Activated B cell treated with CpG ODN at 0.5 μM for 24 hours (primary cell): Measurements from ENCODE around the gene SEMA3E. TPM values are rescaled to one million over a fixed set of nuclear protein-coding genes. Genes with fewer than 3 reads are reported as not detected.

ENCODE experiments used
- ATAC-seq: fragments of 200-7000 bp; cut with Tn5 transposase; one replicate; pipeline ENCODE4 v1.10.0; 2021; ENCODE audit warnings: low read depth, mild to moderate bottlenecking, moderate library complexity
- CTCF ChIA-PET: fragments of 350-600 bp; sonication (Branson Sonifier 250); formaldehyde crosslinking; loops from one replicate; lab custom pipeline; 2021; ENCODE audit warnings: antibody characterized with exemption; lab: Charles Lee
- POLR2A ChIA-PET: fragments of 350-600 bp; sonication (Branson Sonifier 250); formaldehyde crosslinking; loops from one replicate; lab custom pipeline; 2021; ENCODE audit warnings: antibody characterized with exemption; lab: Charles Lee
- DNase-seq: peaks from one replicate; pipeline ENCODE4 v3.0.0; 2022
- H3K27ac Mint-ChIP-seq: one replicate; pipeline ENCODE4 v1.8.0; 2020; ENCODE audit warnings: mixed read lengths
- H3K27me3 Mint-ChIP-seq: one replicate; pipeline ENCODE4 v1.8.0; 2021; ENCODE audit warnings: mixed read lengths
- H3K36me3 Mint-ChIP-seq: one replicate; pipeline ENCODE4 v1.8.0; 2021; ENCODE audit warnings: low read depth, mixed read lengths
- H3K4me1 Mint-ChIP-seq: one replicate; pipeline ENCODE4 v1.8.0; 2021; ENCODE audit warnings: mixed read lengths
- H3K4me3 Mint-ChIP-seq: one replicate; pipeline ENCODE4 v1.8.0; 2020; ENCODE audit warnings: mild to moderate bottlenecking, mixed read lengths
- H3K9me3 Mint-ChIP-seq: one replicate; pipeline ENCODE4 v1.8.0; 2020; ENCODE audit warnings: mixed read lengths
- intact Hi-C: fragments of 100-400 bp; cut with micrococcal nuclease; formaldehyde crosslinking; loops from one replicate; pipeline ENCODE4 v1.15.1; 2024
- total RNA-seq: library from RNA; stranded (reverse); gene quantifications from 2 replicates; pipeline ENCODE4 v1.2.3, GENCODE V29; 2022
- TF ChIP-seq, protein P1 (sequence below): fragments of 200-600 bp; IDR thresholded peaks from one replicate; pipeline ENCODE4 v1.8.0; 2022; ENCODE audit warnings: antibody characterized with exemption, mild to moderate bottlenecking

The SEMA3E gene
- total RNA-seq, 1 donor from 2014 or later, result not detected

DNA sequence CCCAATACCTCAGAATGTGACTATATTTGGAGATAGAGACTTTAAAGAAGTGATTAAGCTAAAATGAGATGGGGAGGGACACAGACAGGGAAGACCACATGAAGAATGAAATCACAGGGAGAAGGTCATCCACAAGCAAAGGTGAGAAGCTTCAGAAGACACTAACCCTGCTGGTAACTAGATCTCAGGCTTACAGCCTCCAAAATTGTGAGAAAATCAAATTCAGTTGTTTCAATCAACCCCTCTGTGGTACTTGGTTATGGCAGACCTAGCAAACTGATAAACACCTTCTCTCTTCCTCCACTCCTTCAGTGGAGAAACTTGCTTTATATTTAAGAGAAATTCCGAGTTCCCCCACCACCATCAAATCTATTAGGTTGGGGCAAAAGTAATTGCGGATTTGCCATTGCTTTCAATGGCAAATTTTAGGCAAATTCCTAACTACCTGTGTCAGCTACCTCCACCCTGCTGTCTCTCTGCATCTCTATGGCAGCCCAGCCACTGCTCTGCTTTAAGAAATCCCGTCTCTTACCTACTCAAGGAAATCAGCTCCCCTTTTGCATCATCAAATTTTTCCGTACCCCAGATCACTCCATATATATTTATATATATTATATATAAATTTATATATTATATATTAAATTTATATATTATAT is 38.2 kb downstream of the SEMA3E start:
- ChIA-PET POLR2A (no interaction called here), CTCF (no interaction called here)
- TF ChIP-seq, protein P1, sequence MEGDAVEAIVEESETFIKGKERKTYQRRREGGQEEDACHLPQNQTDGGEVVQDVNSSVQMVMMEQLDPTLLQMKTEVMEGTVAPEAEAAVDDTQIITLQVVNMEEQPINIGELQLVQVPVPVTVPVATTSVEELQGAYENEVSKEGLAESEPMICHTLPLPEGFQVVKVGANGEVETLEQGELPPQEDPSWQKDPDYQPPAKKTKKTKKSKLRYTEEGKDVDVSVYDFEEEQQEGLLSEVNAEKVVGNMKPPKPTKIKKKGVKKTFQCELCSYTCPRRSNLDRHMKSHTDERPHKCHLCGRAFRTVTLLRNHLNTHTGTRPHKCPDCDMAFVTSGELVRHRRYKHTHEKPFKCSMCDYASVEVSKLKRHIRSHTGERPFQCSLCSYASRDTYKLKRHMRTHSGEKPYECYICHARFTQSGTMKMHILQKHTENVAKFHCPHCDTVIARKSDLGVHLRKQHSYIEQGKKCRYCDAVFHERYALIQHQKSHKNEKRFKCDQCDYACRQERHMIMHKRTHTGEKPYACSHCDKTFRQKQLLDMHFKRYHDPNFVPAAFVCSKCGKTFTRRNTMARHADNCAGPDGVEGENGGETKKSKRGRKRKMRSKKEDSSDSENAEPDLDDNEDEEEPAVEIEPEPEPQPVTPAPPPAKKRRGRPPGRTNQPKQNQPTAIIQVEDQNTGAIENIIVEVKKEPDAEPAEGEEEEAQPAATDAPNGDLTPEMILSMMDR, result no peak
- intact Hi-C loops, result no loop called here
- no peak overlapping the region for H3K27ac Mint-ChIP-seq
- H3K4me3 Mint-ChIP-seq, result no peak overlapping the region
- peaks cover 4% of the 10 kb centered on the region for H3K9me3 Mint-ChIP-seq
- no peaks in the 10 kb centered on the region for H3K36me3 Mint-ChIP-seq
- H3K4me1 Mint-ChIP-seq, result no peaks in the 10 kb centered on the region
- no peak for DNase-seq
- no peak for ATAC-seq
- H3K27me3 Mint-ChIP-seq, result no peaks in the 10 kb centered on the region

GRCh38 chr7:83608716-83609115 is 40.2 kb downstream of the SEMA3E start:
- TF ChIP-seq, protein P1, result no peak
- DNase-seq (no peak), ATAC-seq (no peak)
- intact Hi-C loops, result no loop called here
- Mint-ChIP-seq H3K27ac (no peak overlapping the region), H3K36me3 (no peaks in the 10 kb centered on the region), H3K27me3 (no peaks in the 10 kb centered on the region), H3K9me3 (peaks cover 6% of the 10 kb centered on the region), H3K4me1 (no peaks in the 10 kb centered on the region), H3K4me3 (no peak overlapping the region)
- POLR2A ChIA-PET, result no interaction called here
- CTCF ChIA-PET, result no interaction called here

DNA sequence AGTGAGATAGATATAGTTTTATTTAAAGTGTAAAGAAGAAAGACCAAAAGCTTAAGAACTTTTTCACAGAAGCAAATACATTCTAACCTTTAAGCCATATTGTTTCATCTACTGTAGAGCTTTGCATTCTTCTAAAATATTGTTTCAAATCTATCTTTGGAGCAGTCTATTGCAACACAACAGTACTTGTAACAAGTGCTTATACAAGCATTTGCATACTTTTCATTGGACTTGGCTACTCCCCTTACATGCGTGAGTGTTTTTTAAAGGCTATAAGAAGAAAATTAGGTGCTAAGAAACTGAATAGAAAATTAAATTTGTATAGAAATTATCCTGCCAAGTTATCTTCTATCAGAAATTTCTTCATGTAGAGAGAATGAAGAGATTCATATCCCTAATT is 45.3 kb downstream of the SEMA3E start:
- Mint-ChIP-seq H3K36me3 (no peaks in the 10 kb centered on the region), H3K27ac (no peak overlapping the region), H3K27me3 (no peaks in the 10 kb centered on the region), H3K4me1 (no peaks in the 10 kb centered on the region), H3K4me3 (no peak overlapping the region), H3K9me3 (peaks cover 6% of the 10 kb centered on the region)
- ChIA-PET POLR2A (no interaction called here), CTCF (no interaction called here)
- TF ChIP-seq, protein P1, result no peak
- intact Hi-C loops, result no loop called here
- DNase-seq (no peak), ATAC-seq (no peak)

DNA sequence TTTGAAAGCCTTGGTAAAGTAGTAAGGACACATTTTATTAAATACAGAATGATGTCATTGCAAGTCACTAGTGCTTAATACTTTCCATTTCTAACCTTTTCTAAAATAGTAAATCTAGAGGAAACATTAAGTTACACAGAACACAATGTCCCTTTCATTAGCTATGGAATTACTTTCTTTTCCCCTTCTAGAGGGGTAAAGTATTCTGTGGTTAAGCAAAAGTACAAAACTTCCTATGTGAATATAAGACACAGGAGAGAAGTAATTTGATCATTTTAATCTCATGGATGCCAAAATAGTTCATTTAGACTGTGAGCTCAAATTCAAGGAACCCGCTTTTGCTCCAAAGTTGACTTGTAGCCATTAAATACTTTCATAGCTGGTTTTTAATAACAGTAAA is 49.8 kb downstream of the SEMA3E start:
- ATAC-seq (no peak), DNase-seq (no peak)
- Mint-ChIP-seq H3K36me3 (no peaks in the 10 kb centered on the region), H3K27ac (no peak overlapping the region), H3K9me3 (no peaks in the 10 kb centered on the region), H3K27me3 (no peaks in the 10 kb centered on the region), H3K4me1 (no peaks in the 10 kb centered on the region), H3K4me3 (no peak overlapping the region)
- intact Hi-C loops, result no loop called here
- CTCF ChIA-PET, result no interaction called here
- POLR2A ChIA-PET, result no interaction called here
- TF ChIP-seq, protein P1, result no peak

GRCh38 chr7:83593921-83594475 is 54.9 kb downstream of the SEMA3E start:
- CTCF ChIA-PET, result no interaction called here
- no peaks in the 10 kb centered on the region for H3K27me3 Mint-ChIP-seq

More at GRCh38 chr7:83593921-83594475, 54.9 kb downstream of the SEMA3E start:
- intact Hi-C loops, result no loop called here
- POLR2A ChIA-PET, result no interaction called here
- Mint-ChIP-seq H3K4me1 (no peaks in the 10 kb centered on the region), H3K27ac (no peak overlapping the region), H3K36me3 (no peaks in the 10 kb centered on the region), H3K9me3 (peaks cover 2% of the 10 kb centered on the region), H3K4me3 (no peak overlapping the region)
- ATAC-seq, result no peak
- no peak for DNase-seq
- TF ChIP-seq, protein P1, result no peak
